GM12891 (cell line): ENCODE data around the gene C12orf54.

Experiments
- PAX5 ChIP-seq: IDR thresholded peaks from 2 replicates; pipeline ENCODE4 v1.6.1; 2011; ENCODE audit warnings: low read length, moderate library complexity, mild to moderate bottlenecking; ENCODE audit not compliant: insufficient read depth, severe bottlenecking
- POLR2A ChIP-seq: IDR thresholded peaks from 2 replicates; pipeline ENCODE4 v1.6.1; 2011; ENCODE audit warnings: low read depth, low read length, control low read depth
- POLR2AphosphoS5 ChIP-seq: IDR thresholded peaks from 2 replicates; pipeline ENCODE4 v1.6.1; 2011; ENCODE audit warnings: low read depth, low read length, control low read depth
- POU2F2 ChIP-seq: IDR thresholded peaks from 2 replicates; pipeline ENCODE4 v1.6.1; 2011; ENCODE audit warnings: low read depth, mild to moderate bottlenecking, control low read depth, low read length, moderate library complexity
- SPI1 ChIP-seq: IDR thresholded peaks from 2 replicates; pipeline ENCODE4 v1.6.1; 2011; ENCODE audit warnings: low read depth, low read length, control low read depth
- TAF1 ChIP-seq: IDR thresholded peaks from 2 replicates; pipeline ENCODE4 v1.6.1; 2011; ENCODE audit warnings: low read depth, low read length, control low read depth

- TF ChIP-seq POLR2A (no peak), POLR2AphosphoS5 (no peak), TAF1 (no peak), PAX5 (no peak), SPI1 (no peak), POU2F2 (no peak)
Measured at GRCh38 chr12:48472259-48472658, 10.0 kb upstream of the C12orf54 start, which contains the start of gene ANP32D.
